IMR-90 (cell line): ENCODE results near the gene DUSP28. TPM values are rescaled to one million over a fixed set of nuclear protein-coding genes. Genes with fewer than 3 reads are reported as not detected.

Source experiments
- ATAC-seq: fragments of 200-7000 bp; cut with Tn5 transposase; 2 replicates; pipeline ENCODE4 v1.9.1; 2020; ENCODE audit warnings: low read depth, mild to moderate bottlenecking, moderate library complexity
- BruUV-seq: library from RNA; stranded (reverse); fragments of 400-500 nt; replicated peaks from 2 replicates; lab custom pipeline; 2021; lab: Mats Ljungman, UMichigan
- CTCF ChIA-PET: fragments of 300-600 bp; formaldehyde crosslinking; extraction: SDS; loops from one replicate; lab custom pipeline; 2021; ENCODE audit warnings: antibody characterized with exemption; lab: Yijun Ruan, JAX
- POLR2A ChIA-PET: fragments of 300-600 bp; sonication (Branson Sonifier 250); formaldehyde crosslinking; loops from one replicate; lab custom pipeline; 2022; ENCODE audit warnings: antibody characterized with exemption; ENCODE audit not compliant: unreplicated experiment; lab: Charles Lee
- DNase-seq: peaks from one replicate; pipeline ENCODE4 v3.0.0; 2013
- H2AFZ ChIP-seq: replicated peaks from 2 replicates; pipeline ENCODE3; 2013; ENCODE audit warnings: low read length, mild to moderate bottlenecking; ENCODE audit not compliant: poor library complexity
- H2AK5ac ChIP-seq: 2 replicates; pipeline ENCODE4 v1.6.1; 2013; ENCODE audit warnings: low read depth, low read length, inconsistent platforms
- H2AK9ac ChIP-seq: replicated peaks from 2 replicates; pipeline ENCODE3; 2013; ENCODE audit warnings: mild to moderate bottlenecking, low read depth, low read length, moderate library complexity; ENCODE audit not compliant: poor library complexity
- H2BK120ac ChIP-seq: 2 replicates; pipeline ENCODE4 v1.6.1; 2013; ENCODE audit warnings: low read depth, low read length, inconsistent platforms
- H2BK15ac ChIP-seq: 3 replicates; pipeline ENCODE4 v1.6.1; 2013; ENCODE audit warnings: low read depth, low read length, inconsistent platforms
- H2BK20ac ChIP-seq: 2 replicates; pipeline ENCODE4 v1.6.1; 2013; ENCODE audit warnings: low read depth, mild to moderate bottlenecking, inconsistent platforms, low read length, moderate library complexity
- H2BK5ac ChIP-seq: 2 replicates; pipeline ENCODE4 v1.6.1; 2013; ENCODE audit warnings: mild to moderate bottlenecking, low read depth, low read length, inconsistent platforms; ENCODE audit not compliant: poor library complexity, severe bottlenecking
- H3K14ac ChIP-seq: replicated peaks from 2 replicates; pipeline ENCODE4 v1.6.1; 2013; ENCODE audit warnings: low read depth, low read length, inconsistent platforms
- H3K18ac ChIP-seq: 2 replicates; pipeline ENCODE4 v1.6.1; 2013; ENCODE audit warnings: low read depth, low read length, control low read depth
- H3K23ac ChIP-seq: 2 replicates; pipeline ENCODE4 v1.6.1; 2013; ENCODE audit warnings: low read depth, low read length, inconsistent platforms
- H3K27ac ChIP-seq: 2 replicates; pipeline ENCODE4 v1.5.1; 2013; ENCODE audit warnings: mild to moderate bottlenecking, control low read depth, low read length; ENCODE audit not compliant: insufficient read depth
- H3K27me3 ChIP-seq: 2 replicates; pipeline ENCODE4 v1.6.1; 2013; ENCODE audit warnings: low read length; ENCODE audit not compliant: control insufficient read depth, insufficient read depth
- H3K36me3 ChIP-seq: 2 replicates; pipeline ENCODE4 v1.6.1; 2013; ENCODE audit warnings: low read length, mixed read lengths; ENCODE audit not compliant: control insufficient read depth, insufficient read depth
- H3K4ac ChIP-seq: 2 replicates; pipeline ENCODE4 v1.6.1; 2013; ENCODE audit warnings: low read depth, low read length, inconsistent platforms
- H3K4me1 ChIP-seq: 2 replicates; pipeline ENCODE4 v1.6.1; 2013; ENCODE audit warnings: low read length, mixed read lengths; ENCODE audit not compliant: control insufficient read depth, insufficient read depth
- H3K4me2 ChIP-seq: 2 replicates; pipeline ENCODE4 v1.6.1; 2013; ENCODE audit warnings: low read depth, mild to moderate bottlenecking, control low read depth, low read length, moderate library complexity
- H3K4me3 ChIP-seq: 2 replicates; pipeline ENCODE4 v1.5.1; 2013; ENCODE audit warnings: low read depth, mild to moderate bottlenecking, control low read depth, low read length, moderate library complexity; ENCODE audit not compliant: insufficient read depth
- H3K56ac ChIP-seq: 2 replicates; pipeline ENCODE4 v1.6.1; 2013; ENCODE audit warnings: low read length, inconsistent platforms; ENCODE audit not compliant: insufficient read depth; ENCODE audit errors: extremely low read depth
- H3K79me1 ChIP-seq, 2 experiments: 2 replicates each; pipeline ENCODE4 v1.6.1; 2013; ENCODE audit warnings: low read length in 2 of 2, inconsistent platforms in 1 of 2, low read depth in 1 of 2
- H3K9ac ChIP-seq: 2 replicates; pipeline ENCODE4 v1.6.1; 2013; ENCODE audit warnings: low read depth, low read length, control low read depth
- H3K9me1 ChIP-seq: 2 replicates; pipeline ENCODE4 v1.6.1; 2013; ENCODE audit warnings: low read length, inconsistent platforms; ENCODE audit not compliant: insufficient read depth
- H3K9me3 ChIP-seq: 2 replicates; pipeline ENCODE4 v1.6.1; 2013; ENCODE audit warnings: low read length; ENCODE audit not compliant: control insufficient read depth, insufficient read depth
- H4K20me1 ChIP-seq: 2 replicates; pipeline ENCODE4 v1.6.1; 2013; ENCODE audit warnings: low read length, inconsistent platforms; ENCODE audit not compliant: insufficient read depth
- H4K5ac ChIP-seq: 2 replicates; pipeline ENCODE4 v1.6.1; 2013; ENCODE audit warnings: mild to moderate bottlenecking, low read depth, low read length, control low read depth
- H4K8ac ChIP-seq, 2 experiments: 2 replicates each; pipeline ENCODE4 v1.6.1; 2013; ENCODE audit warnings: low read depth in 2 of 2, low read length in 2 of 2, control low read depth in 1 of 2, inconsistent platforms in 1 of 2
- H4K91ac ChIP-seq: 2 replicates; pipeline ENCODE4 v1.6.1; 2013; ENCODE audit warnings: low read depth, low read length, inconsistent platforms; ENCODE audit not compliant: insufficient read depth
- BHLHE40 ChIP-seq: fragments of 150-350 bp; IDR thresholded peaks from 2 replicates; pipeline ENCODE4 v1.6.1; 2016; ENCODE audit warnings: mild to moderate bottlenecking, low read depth, low read length
- CHD1 ChIP-seq: IDR thresholded peaks from 2 replicates; pipeline ENCODE4 v1.6.1; 2012; ENCODE audit warnings: low read depth, low read length, improper control_type of control experiment
- FOS ChIP-seq: fragments of 150-350 bp; IDR thresholded peaks from 2 replicates; pipeline ENCODE4 v1.6.1; 2016; ENCODE audit warnings: low read depth, low read length
- MAFK ChIP-seq: IDR thresholded peaks from 2 replicates; pipeline ENCODE4 v1.6.1; 2012; ENCODE audit warnings: low read depth, low read length, improper control_type of control experiment
- RAD21 ChIP-seq: IDR thresholded peaks from 2 replicates; pipeline ENCODE4 v1.6.1; 2012; ENCODE audit warnings: low read length, improper control_type of control experiment
- RFX5 ChIP-seq: IDR thresholded peaks from 2 replicates; pipeline ENCODE4 v1.8.0; 2012; ENCODE audit warnings: low read depth, mild to moderate bottlenecking, low read length, moderate library complexity
- SMC3 ChIP-seq: fragments of 150-350 bp; IDR thresholded peaks from 2 replicates; pipeline ENCODE4 v1.6.1; 2016; ENCODE audit warnings: low read depth, mild to moderate bottlenecking, antibody characterized with exemption, low read length, moderate library complexity
- WGBS, 2 experiments: methylation state at CpG; one replicate each; pipeline versions ENCODE4 v1.1.5 to v1.1.7; 2013; ENCODE audit warnings: missing lambda C conversion rate in 2 of 2; ENCODE audit not compliant: insufficient read length in 1 of 2; ENCODE audit errors: extremely low coverage in 2 of 2; 5-methylcytosine and 5-hydroxymethylcytosine counted together
- dilution Hi-C: fragments of 300-500 bp; cut with HindIII; formaldehyde crosslinking; loops from one replicate; pipeline ENCODE4 v1.14.3; 2018; ENCODE audit warnings: low sequenced_read_pairs; ENCODE audit not compliant: unreplicated experiment
- in situ Hi-C: fragments of 300-500 bp; cut with MboI; formaldehyde crosslinking; loops from 3 replicates; pipeline ENCODE4 v1.14.3; 2019; ENCODE audit warnings: low sequenced_read_pairs, inconsistent platforms, mixed read lengths
- intact Hi-C: fragments of 100-400 bp; cut with micrococcal nuclease; formaldehyde crosslinking; loops from 2 replicates; pipeline ENCODE4 v1.10.0; 2022
- polyA plus RNA-seq, 3 experiments: library from polyadenylated mRNA; depleted of rRNA; stranded (reverse); fragments of >200 nt; gene quantifications; 2 replicates each; pipeline ENCODE4 v1.2.3, GENCODE V29; 2012; ENCODE audit warnings: low replicate concordance in 1 of 3
- total RNA-seq: library from RNA; depleted of rRNA; stranded (reverse); fragments of >200 nt; gene quantifications from 2 replicates; pipeline ENCODE4 v1.2.3, GENCODE V29; 2012

DUSP28 gene
- total and polyA plus RNA-seq, 2 of the 4 experiments (the other 2 are of a cell fraction) = 1.1 to 3.3 TPM

- H3K27me3 ChIP-seq = no peaks in the 10 kb centered on the region
- no TSS peak for BruUV-seq
- ATAC-seq (no peak), DNase-seq (no peak)
- no peak overlapping the region for H3K18ac ChIP-seq
- no peak overlapping the region for H3K56ac ChIP-seq
- 83% methylated on average over 8 of the region's 32 CpGs; no CpG with 5 or more reads in 1 of the 2 experiments for WGBS, 2 experiments
- no peak overlapping the region for H2BK20ac ChIP-seq
- H4K5ac ChIP-seq = no peak overlapping the region
- no peak overlapping the region for H3K14ac ChIP-seq
- CTCF ChIA-PET = no interaction called here
- H4K91ac ChIP-seq = no peak overlapping the region
- in situ Hi-C loops = no loop called here
- no peak overlapping the region for H2AK9ac ChIP-seq
- H3K27ac ChIP-seq = no peak overlapping the region
- intact Hi-C loops = no loop called here
- TF ChIP-seq FOS = no peak
- no peak for TF ChIP-seq RAD21
- TF ChIP-seq MAFK = no peak
- TF ChIP-seq CHD1 = no peak
- no peak for TF ChIP-seq SMC3
- no peak for TF ChIP-seq RFX5
- TF ChIP-seq BHLHE40 = no peak
- H3K4ac ChIP-seq = no peak overlapping the region
- no peak overlapping the region for H2AK5ac ChIP-seq
- H2AFZ ChIP-seq = no peak overlapping the region
- no peaks in the 10 kb centered on the region for H3K9me3 ChIP-seq
- H3K23ac ChIP-seq = no peak overlapping the region
- H3K4me1 ChIP-seq = no peaks in the 10 kb centered on the region
- no peak overlapping the region for H2BK120ac ChIP-seq
- no peak overlapping the region for H4K8ac ChIP-seq
- no peak overlapping the region for H3K4me3 ChIP-seq
- POLR2A ChIA-PET = no interaction called here
- H3K36me3 ChIP-seq = peaks cover 17% of the 10 kb centered on the region
- dilution Hi-C loops = no loop called here
- H2BK15ac ChIP-seq = no peak overlapping the region
- no peak overlapping the region for H3K4me2 ChIP-seq
- no peaks in the 10 kb centered on the region for H4K20me1 ChIP-seq
- H3K79me1 ChIP-seq = no peaks in the 10 kb centered on the region
- no peak overlapping the region for H3K9ac ChIP-seq
- no peak overlapping the region for H2BK5ac ChIP-seq
- no peaks in the 10 kb centered on the region; the same call in 1 of the 2 replicates for H3K9me1 ChIP-seq
These were observed 42.3 kb downstream of the DUSP28 start for GRCh38 chr2:240602266-240603050.
